ENCODE data around the gene TDRD3. TPM values are rescaled to one million over a fixed set of nuclear protein-coding genes. Genes with fewer than 3 reads are reported as not detected.
A peak's percentile ranks its signal among the peaks of the same experiment; 100 is the strongest.

Gene TDRD3
- total RNA-seq, 1 experiment from 2014 or later = 7.2 TPM

- DNase-seq (ENCODE audit: low read depth) = no peak
These were observed 177.7 kb downstream of the TDRD3 start for GRCh38 chr13:60574735-60575134.

GRCh38 chr13:60575142-60575541 is 178.1 kb downstream of the TDRD3 start:
- DNase-seq (ENCODE audit: low read depth) = no peak

GRCh38 chr13:60577761-60578160 is 180.7 kb downstream of the TDRD3 start:
- DNase-seq (ENCODE audit: low read depth) = no peak

- DNase-seq (ENCODE audit: low read depth) = peak; percentile 79
These were observed 186.3 kb downstream of the TDRD3 start for GRCh38 chr13:60583196-60583888.

- DNase-seq (ENCODE audit: low read depth) = peak; percentile 81
These were observed 187.1 kb downstream of the TDRD3 start for GRCh38 chr13:60583911-60584753.

GRCh38 chr13:60584976-60585375 is 188.0 kb downstream of the TDRD3 start:
- DNase-seq (ENCODE audit: low read depth) = peak; percentile 2

GRCh38 chr13:60590800-60591747 is 194.1 kb downstream of the TDRD3 start:
- DNase-seq (ENCODE audit: low read depth) = peak; percentile 91

GRCh38 chr13:60603049-60603448 is 206.0 kb downstream of the TDRD3 start:
- DNase-seq (ENCODE audit: low read depth) = no peak

GRCh38 chr13:60604058-60604457 is 207.0 kb downstream of the TDRD3 start:
- no peak for DNase-seq (ENCODE audit: low read depth)

- DNase-seq (ENCODE audit: low read depth) = no peak
These were observed 211.9 kb downstream of the TDRD3 start for GRCh38 chr13:60608954-60609353.

GRCh38 chr13:60611523-60611922 is 214.5 kb downstream of the TDRD3 start:
- no peak for DNase-seq (ENCODE audit: low read depth)

- no peak for DNase-seq (ENCODE audit: low read depth)
These were observed 215.6 kb downstream of the TDRD3 start for GRCh38 chr13:60612593-60612992.

- no peak for DNase-seq (ENCODE audit: low read depth)
These were observed 216.1 kb downstream of the TDRD3 start for GRCh38 chr13:60613080-60613479.

- peak; percentile 40 for DNase-seq (ENCODE audit: low read depth)
These were observed 221.1 kb downstream of the TDRD3 start for GRCh38 chr13:60617991-60618733.

GRCh38 chr13:60619461-60619860 is 222.4 kb downstream of the TDRD3 start:
- DNase-seq (ENCODE audit: low read depth) = no peak

- DNase-seq (ENCODE audit: low read depth) = no peak
These were observed 223.8 kb downstream of the TDRD3 start for GRCh38 chr13:60620611-60621395.

GRCh38 chr13:60623151-60623550 is 226.1 kb downstream of the TDRD3 start:
- DNase-seq (ENCODE audit: low read depth) = no peak
